ENCODE measurements around the gene ERI2. TPM values are rescaled to one million over a fixed set of nuclear protein-coding genes. Genes with fewer than 3 reads are reported as not detected.

ERI2 gene
- total and polyA plus RNA-seq, 2 of the 13 experiments (the other 11 are each of a cell fraction or from before 2014, with no cell fraction given), result 17.4 to 41.3 TPM

DNA sequence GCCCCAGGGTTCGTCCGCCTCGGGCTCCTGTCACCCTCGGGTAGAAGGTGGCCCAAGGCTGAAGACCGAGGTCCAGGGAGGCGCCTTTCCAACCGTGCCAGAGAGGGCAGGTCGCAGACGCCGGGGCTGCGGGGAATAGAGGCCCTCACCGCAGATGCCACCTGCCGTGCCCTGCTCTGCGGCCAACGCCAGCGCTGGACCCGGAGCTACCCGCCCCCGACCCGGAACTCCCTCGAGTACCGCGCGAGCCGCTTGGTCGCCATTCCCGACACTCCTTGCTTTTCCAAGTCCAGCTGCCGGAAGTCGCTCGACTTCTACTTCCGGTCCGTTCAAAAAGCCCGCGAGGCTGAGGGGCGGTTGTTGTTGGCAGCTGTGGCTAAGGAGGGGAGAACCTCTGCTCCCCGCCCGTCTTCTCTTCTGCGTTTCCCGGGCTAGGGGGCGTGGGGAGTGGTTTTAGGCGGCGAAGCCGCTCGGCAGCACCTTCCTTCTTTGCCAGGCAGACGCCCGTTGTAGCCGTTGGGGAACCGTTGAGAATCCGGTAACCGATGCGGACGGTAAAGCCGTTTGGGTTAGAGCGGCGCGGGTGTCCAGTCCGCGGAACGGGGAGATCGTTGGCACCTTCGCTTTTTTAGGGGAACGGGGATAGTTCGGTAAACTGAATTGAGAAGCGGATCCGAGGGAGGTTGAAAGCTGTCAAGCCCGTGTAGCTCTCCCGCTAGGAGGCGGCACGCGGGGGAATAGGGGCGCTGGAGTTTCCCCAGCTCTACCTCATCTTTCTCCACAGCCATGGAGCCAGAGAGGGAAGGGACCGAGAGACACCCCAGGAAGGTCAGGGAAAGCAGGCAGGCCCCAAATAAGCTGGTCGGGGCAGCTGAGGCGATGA lies at the start of gene ERI2, which contains the start of gene REXO5 (continued):
- TF ChIP-seq, protein P1, sequence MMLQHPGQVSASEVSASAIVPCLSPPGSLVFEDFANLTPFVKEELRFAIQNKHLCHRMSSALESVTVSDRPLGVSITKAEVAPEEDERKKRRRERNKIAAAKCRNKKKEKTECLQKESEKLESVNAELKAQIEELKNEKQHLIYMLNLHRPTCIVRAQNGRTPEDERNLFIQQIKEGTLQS (CRISPR knock-in tag; IDR thresholded peaks at IDR 0.05), result peak; percentile 76
- TF ChIP-seq ZNF326 (CRISPR knock-in tag; IDR thresholded peaks at IDR 0.05; ENCODE audit: borderline replicate concordance) (no peak), ZNF333 (CRISPR knock-in tag; IDR thresholded peaks at IDR 0.05; ENCODE audit: borderline replicate concordance) (peak; percentile 97), BHLHE40 (IDR thresholded peaks at IDR 0.05; ENCODE audit: low read length) (0 out of 2 replicates have a peak, but pooled peaks have one; percentile 37), NFYC (CRISPR knock-in tag; IDR thresholded peaks at IDR 0.05) (peak; percentile 70), ISL2 (CRISPR knock-in tag; IDR thresholded peaks at IDR 0.05) (peak; percentile 75), RAD21 (CRISPR knock-in tag; IDR thresholded peaks at IDR 0.05) (peak; percentile 59), ATF1 (CRISPR knock-in tag; IDR thresholded peaks at IDR 0.05) (peak; percentile 63; the same call in 1 of the 2 replicates), ZNF766 (CRISPR knock-in tag; IDR thresholded peaks at IDR 0.05; ENCODE audit: borderline replicate concordance) (peak; percentile 84; the same call in 1 of the 2 replicates), ZNF552 (CRISPR knock-in tag; IDR thresholded peaks at IDR 0.05; ENCODE audit: borderline replicate concordance) (peak; percentile 97), KLF9 (CRISPR knock-in tag; IDR thresholded peaks at IDR 0.05; ENCODE audit: low read depth) (peak; percentile 93), SNAI1 (CRISPR knock-in tag; IDR thresholded peaks at IDR 0.05; ENCODE audit: borderline replicate concordance) (peak; percentile 70; the same call in 1 of the 2 replicates), FLYWCH1 (CRISPR knock-in tag; IDR thresholded peaks at IDR 0.05) (0 out of 2 replicates have a peak, but pooled peaks have one; percentile 85), HNF4G (IDR thresholded peaks at IDR 0.05; ENCODE audit: borderline replicate concordance, low read depth, low read length) (peak; percentile 4; the same call in 1 of the 2 replicates), HNF4G (CRISPR knock-in tag; IDR thresholded peaks at IDR 0.05; ENCODE audit: borderline replicate concordance, low read depth) (peak; percentile 79; the same call in 1 of the 2 replicates), EEA1 (CRISPR knock-in tag; IDR thresholded peaks at IDR 0.05; ENCODE audit: borderline replicate concordance) (no peak; the same call in 1 of the 2 replicates), BORCS8-MEF2B (CRISPR knock-in tag; IDR thresholded peaks at IDR 0.05) (peak; percentile 99), RXRA (CRISPR knock-in tag; IDR thresholded peaks at IDR 0.05) (peak; percentile 89)
- TF ChIP-seq, protein P2, sequence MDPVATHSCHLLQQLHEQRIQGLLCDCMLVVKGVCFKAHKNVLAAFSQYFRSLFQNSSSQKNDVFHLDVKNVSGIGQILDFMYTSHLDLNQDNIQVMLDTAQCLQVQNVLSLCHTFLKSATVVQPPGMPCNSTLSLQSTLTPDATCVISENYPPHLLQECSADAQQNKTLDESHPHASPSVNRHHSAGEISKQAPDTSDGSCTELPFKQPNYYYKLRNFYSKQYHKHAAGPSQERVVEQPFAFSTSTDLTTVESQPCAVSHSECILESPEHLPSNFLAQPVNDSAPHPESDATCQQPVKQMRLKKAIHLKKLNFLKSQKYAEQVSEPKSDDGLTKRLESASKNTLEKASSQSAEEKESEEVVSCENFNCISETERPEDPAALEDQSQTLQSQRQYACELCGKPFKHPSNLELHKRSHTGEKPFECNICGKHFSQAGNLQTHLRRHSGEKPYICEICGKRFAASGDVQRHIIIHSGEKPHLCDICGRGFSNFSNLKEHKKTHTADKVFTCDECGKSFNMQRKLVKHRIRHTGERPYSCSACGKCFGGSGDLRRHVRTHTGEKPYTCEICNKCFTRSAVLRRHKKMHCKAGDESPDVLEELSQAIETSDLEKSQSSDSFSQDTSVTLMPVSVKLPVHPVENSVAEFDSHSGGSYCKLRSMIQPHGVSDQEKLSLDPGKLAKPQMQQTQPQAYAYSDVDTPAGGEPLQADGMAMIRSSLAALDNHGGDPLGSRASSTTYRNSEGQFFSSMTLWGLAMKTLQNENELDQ (CRISPR knock-in tag; IDR thresholded peaks at IDR 0.05; ENCODE audit: borderline replicate concordance), result peak; percentile 83; the same call in 1 of the 2 replicates
- TF ChIP-seq, protein P3, sequence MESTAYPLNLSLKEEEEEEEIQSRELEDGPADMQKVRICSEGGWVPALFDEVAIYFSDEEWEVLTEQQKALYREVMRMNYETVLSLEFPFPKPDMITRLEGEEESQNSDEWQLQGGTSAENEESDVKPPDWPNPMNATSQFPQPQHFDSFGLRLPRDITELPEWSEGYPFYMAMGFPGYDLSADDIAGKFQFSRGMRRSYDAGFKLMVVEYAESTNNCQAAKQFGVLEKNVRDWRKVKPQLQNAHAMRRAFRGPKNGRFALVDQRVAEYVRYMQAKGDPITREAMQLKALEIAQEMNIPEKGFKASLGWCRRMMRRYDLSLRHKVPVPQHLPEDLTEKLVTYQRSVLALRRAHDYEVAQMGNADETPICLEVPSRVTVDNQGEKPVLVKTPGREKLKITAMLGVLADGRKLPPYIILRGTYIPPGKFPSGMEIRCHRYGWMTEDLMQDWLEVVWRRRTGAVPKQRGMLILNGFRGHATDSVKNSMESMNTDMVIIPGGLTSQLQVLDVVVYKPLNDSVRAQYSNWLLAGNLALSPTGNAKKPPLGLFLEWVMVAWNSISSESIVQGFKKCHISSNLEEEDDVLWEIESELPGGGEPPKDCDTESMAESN (CRISPR knock-in tag; conservative IDR thresholded peaks at IDR 0.05), result peak; percentile 97; the same call in 1 of the 2 replicates
- TF ChIP-seq, protein P4, sequence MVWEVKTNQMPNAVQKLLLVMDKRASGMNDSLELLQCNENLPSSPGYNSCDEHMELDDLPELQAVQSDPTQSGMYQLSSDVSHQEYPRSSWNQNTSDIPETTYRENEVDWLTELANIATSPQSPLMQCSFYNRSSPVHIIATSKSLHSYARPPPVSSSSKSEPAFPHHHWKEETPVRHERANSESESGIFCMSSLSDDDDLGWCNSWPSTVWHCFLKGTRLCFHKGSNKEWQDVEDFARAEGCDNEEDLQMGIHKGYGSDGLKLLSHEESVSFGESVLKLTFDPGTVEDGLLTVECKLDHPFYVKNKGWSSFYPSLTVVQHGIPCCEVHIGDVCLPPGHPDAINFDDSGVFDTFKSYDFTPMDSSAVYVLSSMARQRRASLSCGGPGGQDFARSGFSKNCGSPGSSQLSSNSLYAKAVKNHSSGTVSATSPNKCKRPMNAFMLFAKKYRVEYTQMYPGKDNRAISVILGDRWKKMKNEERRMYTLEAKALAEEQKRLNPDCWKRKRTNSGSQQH (CRISPR knock-in tag; IDR thresholded peaks at IDR 0.05; ENCODE audit: low read depth), result peak; percentile 95

Data from HepG2 (cell line).